Stromal cell of bone marrow (primary cell): ENCODE measurements around the gene KCNG2.
"Not testable (repeated sequence)": the region's sequence is repeated elsewhere in the genome, so short reads cannot be mapped to it uniquely, and the experiment has no call there.

Experiments
- DNase-seq: peaks from one replicate; pipeline ENCODE4 v3.0.0-alpha.2; 2012; ENCODE audit warnings: low read depth

Gene KCNG2

GRCh38 chr18:79870301-79871025, 72.7 kb downstream of the KCNG2 start:
- no peak for DNase-seq

- DNase-seq: no peak
Observed at GRCh38 chr18:79871026-79871390, 73.3 kb downstream of the KCNG2 start.

- no peak for DNase-seq
Observed at GRCh38 chr18:79871481-79872091, 73.8 kb downstream of the KCNG2 start.

GRCh38 chr18:79872527-79873444, 75.0 kb downstream of the KCNG2 start:
- no peak for DNase-seq

GRCh38 chr18:79873449-79874110, 75.8 kb downstream of the KCNG2 start:
- no peak for DNase-seq

GRCh38 chr18:79874553-79875530, 77.1 kb downstream of the KCNG2 start:
- DNase-seq: no peak

GRCh38 chr18:79875531-79875919, 77.8 kb downstream of the KCNG2 start:
- no peak for DNase-seq

GRCh38 chr18:79875931-79876461, 78.3 kb downstream of the KCNG2 start:
- no peak for DNase-seq

GRCh38 chr18:79876497-79876896, 78.8 kb downstream of the KCNG2 start:
- DNase-seq: no peak

- no peak for DNase-seq
Observed at GRCh38 chr18:79877163-79878091, 79.7 kb downstream of the KCNG2 start.

- DNase-seq: not testable (repeated sequence)
Observed at GRCh38 chr18:79878246-79878645, 80.5 kb downstream of the KCNG2 start.

GRCh38 chr18:79878741-79879378, 81.1 kb downstream of the KCNG2 start:
- no peak for DNase-seq

GRCh38 chr18:79879566-79879965, 81.8 kb downstream of the KCNG2 start:
- DNase-seq: no peak

- no peak for DNase-seq
Observed at GRCh38 chr18:79881695-79882094, 84.0 kb downstream of the KCNG2 start.

- DNase-seq: no peak
Observed at GRCh38 chr18:79882522-79883241, 84.9 kb downstream of the KCNG2 start.

- no peak for DNase-seq
Observed at GRCh38 chr18:79883461-79884293, 85.9 kb downstream of the KCNG2 start.

GRCh38 chr18:79884294-79884962, 86.7 kb downstream of the KCNG2 start:
- DNase-seq: no peak
